GM12875 (cell line): ENCODE measurements around the gene CDC37.
"Not testable (repeated sequence)": the region's sequence is repeated elsewhere in the genome, so short reads cannot be mapped to it uniquely, and the experiment has no call there.

Experiments
- H3K4me3 ChIP-seq: one replicate; pipeline ENCODE4 v1.5.1; 2011; ENCODE audit warnings: low read depth, low read length, control low read depth
- TF ChIP-seq, protein P1 (sequence below): IDR thresholded peaks from 2 replicates; pipeline ENCODE4 v1.5.1; 2011; ENCODE audit warnings: low read depth, mild to moderate bottlenecking, control low read depth, inconsistent platforms, low read length, moderate library complexity, borderline replicate concordance; ENCODE audit not compliant: insufficient read depth

Gene CDC37

DNA sequence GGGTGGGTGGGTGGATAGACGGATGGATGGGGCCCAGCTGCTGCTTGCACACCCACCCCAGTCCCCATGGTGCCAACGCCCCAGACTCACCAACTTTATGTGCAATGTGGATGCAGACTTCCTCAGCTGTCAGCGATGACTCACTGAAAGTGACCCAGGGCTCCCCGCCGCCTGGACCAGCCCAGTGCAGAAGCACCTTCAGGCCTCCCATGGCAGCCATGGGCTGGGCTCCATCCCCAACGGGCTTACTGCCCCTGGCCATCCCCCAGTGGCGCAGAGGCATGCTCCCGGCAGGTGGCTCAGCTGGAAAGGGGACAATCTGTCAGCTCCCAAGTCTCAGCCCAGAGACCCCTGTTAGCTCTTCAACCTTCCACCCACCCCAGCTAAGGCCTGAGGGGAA lies 25.2 kb downstream of the CDC37 start:
- TF ChIP-seq, protein P1, sequence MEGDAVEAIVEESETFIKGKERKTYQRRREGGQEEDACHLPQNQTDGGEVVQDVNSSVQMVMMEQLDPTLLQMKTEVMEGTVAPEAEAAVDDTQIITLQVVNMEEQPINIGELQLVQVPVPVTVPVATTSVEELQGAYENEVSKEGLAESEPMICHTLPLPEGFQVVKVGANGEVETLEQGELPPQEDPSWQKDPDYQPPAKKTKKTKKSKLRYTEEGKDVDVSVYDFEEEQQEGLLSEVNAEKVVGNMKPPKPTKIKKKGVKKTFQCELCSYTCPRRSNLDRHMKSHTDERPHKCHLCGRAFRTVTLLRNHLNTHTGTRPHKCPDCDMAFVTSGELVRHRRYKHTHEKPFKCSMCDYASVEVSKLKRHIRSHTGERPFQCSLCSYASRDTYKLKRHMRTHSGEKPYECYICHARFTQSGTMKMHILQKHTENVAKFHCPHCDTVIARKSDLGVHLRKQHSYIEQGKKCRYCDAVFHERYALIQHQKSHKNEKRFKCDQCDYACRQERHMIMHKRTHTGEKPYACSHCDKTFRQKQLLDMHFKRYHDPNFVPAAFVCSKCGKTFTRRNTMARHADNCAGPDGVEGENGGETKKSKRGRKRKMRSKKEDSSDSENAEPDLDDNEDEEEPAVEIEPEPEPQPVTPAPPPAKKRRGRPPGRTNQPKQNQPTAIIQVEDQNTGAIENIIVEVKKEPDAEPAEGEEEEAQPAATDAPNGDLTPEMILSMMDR: no peak
- no peak overlapping the region for H3K4me3 ChIP-seq

DNA sequence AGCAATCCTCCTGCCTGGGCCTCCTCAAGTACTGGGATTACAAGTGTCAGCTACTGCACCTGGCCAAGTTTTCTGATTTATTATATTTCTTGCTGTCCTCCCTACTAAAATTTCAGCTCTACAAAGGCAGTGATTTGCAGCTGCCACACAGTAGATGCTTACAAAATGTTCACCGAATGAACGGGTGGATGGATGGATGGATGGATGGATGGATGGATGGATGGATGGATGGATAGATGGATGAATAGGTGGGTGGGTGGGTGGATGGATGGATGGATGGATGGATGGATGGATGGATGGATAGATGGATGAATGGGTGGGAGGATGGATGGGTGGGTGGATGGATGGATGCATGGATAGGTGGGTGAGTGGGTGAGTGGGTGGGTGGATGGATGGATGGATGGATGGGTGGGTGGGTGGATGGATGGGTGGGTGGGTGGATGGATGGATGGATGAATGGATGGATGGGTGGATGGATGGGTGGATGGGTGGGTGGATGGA lies 26.2 kb downstream of the CDC37 start:
- not testable (repeated sequence) for H3K4me3 ChIP-seq

DNA sequence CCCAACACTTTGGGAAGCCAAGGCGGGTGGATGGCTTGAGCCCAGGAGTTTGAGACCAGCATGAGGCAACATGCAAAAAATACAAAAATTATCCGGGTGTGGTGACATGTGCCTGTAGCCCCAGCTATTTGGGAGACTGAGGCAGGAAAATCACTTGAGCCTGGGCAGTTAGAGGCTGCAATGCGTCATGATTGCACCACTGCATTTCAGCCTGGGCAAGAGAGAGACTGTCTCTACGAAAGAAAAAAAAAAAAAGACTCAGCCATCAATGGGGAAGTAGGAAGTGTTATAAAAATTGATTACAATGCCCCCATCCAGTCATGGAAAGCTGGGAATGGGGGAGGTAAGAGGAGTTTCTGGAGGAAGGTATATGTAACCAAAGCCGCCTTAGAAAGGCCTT lies 28.4 kb downstream of the CDC37 start:
- no peak overlapping the region for H3K4me3 ChIP-seq

DNA sequence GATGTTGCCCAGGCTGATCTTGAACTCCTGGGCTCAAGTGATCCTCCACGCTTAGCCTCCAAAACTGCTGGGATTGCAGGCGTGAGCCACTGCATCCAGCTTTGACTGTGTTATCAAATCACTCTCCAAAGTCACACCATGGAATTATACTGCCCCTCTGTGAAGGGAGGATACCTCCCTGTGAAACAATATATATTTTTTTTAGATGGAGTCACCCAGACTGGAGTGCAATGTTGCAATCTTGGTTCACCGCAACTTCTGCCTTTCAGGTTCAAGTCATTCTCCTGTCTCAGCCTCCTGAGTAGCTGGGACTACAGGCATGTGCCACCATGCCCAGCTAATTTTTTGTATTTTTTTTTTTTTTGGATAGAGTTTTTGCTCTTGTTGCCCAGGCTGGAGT lies 30.7 kb downstream of the CDC37 start:
- TF ChIP-seq, protein P1: no peak
- no peak overlapping the region for H3K4me3 ChIP-seq

More for the DNA sequence above, 28.4 kb downstream of the CDC37 start:
- TF ChIP-seq, protein P1: no peak

DNA sequence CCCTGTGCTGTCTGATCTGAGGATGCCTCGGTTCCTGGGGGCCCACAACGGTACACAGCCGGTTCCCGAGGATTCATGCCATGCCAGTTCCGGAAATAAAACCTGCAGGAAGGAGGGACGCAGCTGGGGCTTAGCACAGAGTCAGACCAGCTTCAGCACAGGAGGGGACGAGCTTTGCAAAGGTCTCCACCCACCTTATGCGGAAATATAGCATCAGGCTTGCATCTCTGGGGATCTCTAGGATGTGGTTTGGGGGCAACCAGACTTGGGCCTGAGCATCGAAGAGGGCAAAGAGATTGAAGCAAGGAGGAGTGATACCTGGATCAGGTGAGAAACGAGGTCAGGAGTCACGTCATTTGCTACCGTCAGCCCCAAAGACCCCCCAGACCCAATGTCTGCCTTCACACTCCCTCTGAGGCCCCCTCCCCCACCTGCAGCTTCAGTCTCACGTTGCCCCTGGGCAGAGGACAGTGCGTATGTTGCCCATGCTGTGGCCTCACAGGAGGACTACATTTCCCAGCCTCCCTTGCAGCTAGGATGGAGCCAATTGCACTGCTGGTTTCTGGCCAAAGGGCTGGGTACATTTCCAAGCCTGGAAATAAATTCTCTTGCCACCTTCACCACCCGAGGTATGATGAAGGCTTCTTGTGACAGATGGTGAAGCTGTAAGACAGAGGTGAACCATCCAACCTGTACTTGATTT lies 35.1 kb downstream of the CDC37 start:
- H3K4me3 ChIP-seq: no peak overlapping the region
- TF ChIP-seq, protein P1: no peak

DNA sequence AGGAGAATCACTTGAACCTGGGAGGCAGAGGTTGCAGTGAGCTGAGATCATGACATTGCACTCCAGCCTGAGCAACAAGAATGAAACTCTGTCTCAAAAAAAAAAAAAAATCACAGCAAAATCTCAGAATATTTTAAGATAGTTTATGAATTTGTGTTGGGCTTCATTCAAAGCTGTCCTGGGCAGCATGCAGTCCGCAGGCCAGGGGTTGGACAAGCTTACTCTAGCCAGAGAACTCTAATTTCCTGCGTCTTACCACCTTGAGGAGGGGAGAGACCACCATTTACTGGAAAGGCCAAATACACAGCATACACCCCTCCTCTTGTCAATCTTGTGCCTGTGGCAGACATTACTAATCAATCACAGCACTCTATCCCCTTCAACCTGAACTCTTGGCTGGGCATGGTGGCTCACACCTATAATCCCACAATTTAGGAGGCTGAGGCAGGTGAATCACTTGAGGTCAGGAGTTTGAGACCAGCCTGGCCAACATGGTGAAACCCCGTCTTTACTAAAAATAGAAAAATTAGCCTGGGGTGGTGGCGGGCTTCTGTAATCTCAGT lies 36.3 kb downstream of the CDC37 start:
- not testable (repeated sequence) for H3K4me3 ChIP-seq

DNA sequence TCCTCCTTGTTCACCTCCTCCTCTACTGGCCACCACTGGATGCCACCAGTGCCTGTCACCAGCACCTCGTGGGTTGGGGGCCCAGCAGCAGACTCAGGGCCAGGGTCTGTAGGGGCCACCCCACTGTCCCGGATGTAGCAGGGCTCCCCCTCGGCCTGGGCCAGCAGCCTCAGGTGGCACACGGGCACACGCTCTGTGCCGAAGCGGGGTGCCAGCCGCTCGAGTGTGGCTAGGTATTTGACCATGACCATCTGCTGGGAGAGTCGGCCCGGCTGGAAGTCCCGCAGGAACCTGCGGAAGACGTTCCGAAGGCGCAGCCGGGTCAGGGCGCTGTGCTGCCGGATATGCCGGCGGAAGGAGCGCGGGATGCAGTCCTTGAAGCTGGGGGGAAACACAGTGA lies 37.8 kb downstream of the CDC37 start:
- TF ChIP-seq, protein P1: no peak
- H3K4me3 ChIP-seq: no peak overlapping the region

DNA sequence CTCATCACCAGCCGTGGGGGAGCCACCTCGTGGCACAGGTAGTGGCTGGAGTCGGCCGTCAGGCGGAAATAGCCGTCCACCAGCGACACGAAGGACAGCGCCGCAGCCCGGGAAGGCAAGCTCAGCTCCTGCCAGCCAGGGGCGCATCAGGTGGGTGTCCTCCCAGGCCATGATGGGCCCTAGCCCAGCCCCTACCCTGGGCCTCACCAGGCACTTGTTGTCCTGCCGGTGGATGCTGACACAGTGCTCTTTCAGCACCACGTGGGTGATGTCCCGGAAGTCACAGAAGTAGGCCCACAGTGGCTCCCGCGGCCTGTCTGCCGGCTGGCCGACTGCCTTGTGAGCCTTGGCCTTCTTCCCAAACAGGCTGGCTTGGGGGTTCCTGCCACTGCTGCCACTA lies 38.7 kb downstream of the CDC37 start:
- TF ChIP-seq, protein P1: no peak

More for the DNA sequence above, 38.7 kb downstream of the CDC37 start:
- H3K4me3 ChIP-seq: no peak overlapping the region
